ENCODE data around the gene LMO3.

LMO3 gene

DNA sequence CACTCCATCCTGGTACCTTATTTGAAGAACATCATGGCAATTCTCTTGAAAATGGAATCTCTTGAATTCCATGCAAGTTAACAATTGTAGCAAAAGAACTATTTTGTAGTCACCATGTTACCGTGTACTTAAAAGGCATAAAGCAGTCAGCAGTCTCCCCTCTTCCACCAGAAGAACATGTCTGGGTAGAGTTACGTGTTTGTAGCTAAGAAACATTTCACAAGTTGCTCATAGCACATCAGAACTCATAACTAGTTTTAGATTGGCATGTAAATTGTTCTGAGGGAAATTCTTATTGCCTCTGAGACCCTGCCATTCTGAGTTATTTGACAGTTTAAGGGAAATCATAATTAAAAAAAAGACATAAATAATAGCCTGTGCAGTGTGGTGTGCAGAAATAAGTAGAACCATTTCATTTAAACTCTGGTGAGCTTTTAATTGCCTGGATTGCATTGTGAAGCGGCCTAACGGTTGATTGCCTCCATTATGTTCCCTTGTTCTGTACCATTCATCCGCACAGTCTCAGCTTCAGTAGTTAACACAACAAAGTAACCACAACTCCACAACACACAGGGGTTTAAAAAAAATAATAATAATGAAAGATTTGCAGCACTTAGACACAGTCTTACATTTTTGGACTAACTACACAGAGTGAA, 2.6 kb downstream of the LMO3 start:
- no peak for DNase-seq (ENCODE audit: low read depth, low spot score)
- no peak overlapping the region for H3K4me3 ChIP-seq (ENCODE audit: low read depth, low read length)
- in situ Hi-C loops (cut with HindIII; ENCODE audit: low sequenced_read_pairs), result no loop called here
- TF ChIP-seq, protein P1, sequence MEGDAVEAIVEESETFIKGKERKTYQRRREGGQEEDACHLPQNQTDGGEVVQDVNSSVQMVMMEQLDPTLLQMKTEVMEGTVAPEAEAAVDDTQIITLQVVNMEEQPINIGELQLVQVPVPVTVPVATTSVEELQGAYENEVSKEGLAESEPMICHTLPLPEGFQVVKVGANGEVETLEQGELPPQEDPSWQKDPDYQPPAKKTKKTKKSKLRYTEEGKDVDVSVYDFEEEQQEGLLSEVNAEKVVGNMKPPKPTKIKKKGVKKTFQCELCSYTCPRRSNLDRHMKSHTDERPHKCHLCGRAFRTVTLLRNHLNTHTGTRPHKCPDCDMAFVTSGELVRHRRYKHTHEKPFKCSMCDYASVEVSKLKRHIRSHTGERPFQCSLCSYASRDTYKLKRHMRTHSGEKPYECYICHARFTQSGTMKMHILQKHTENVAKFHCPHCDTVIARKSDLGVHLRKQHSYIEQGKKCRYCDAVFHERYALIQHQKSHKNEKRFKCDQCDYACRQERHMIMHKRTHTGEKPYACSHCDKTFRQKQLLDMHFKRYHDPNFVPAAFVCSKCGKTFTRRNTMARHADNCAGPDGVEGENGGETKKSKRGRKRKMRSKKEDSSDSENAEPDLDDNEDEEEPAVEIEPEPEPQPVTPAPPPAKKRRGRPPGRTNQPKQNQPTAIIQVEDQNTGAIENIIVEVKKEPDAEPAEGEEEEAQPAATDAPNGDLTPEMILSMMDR (IDR thresholded peaks at IDR 0.05; ENCODE audit: low read depth, low read length), result no peak

DNA sequence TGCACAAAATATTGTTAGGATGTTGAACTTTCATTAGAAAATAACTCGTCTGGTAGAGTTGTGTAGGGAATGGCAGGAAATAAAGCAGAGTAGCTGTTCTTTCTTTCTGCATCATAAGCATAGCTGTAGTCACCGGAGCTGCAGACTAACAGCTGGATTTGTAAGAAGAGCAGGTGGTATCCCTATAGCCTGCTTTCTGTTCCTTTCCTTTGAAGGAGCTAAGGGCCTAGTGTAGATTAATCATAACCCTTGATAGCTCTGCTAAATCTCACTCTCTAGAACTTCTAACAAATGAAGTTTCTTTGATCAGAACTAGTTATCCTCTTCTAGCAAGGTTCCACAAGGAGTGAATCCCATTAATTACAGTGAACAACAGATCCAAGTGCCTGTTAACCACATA, 3.5 kb downstream of the LMO3 start:
- no peak overlapping the region for H3K4me3 ChIP-seq (ENCODE audit: low read depth, low read length)
- TF ChIP-seq, protein P1 (IDR thresholded peaks at IDR 0.05; ENCODE audit: low read depth, low read length), result no peak
- no peak for DNase-seq (ENCODE audit: low read depth, low spot score)
- in situ Hi-C loops (cut with HindIII; ENCODE audit: low sequenced_read_pairs), result no loop called here

DNA sequence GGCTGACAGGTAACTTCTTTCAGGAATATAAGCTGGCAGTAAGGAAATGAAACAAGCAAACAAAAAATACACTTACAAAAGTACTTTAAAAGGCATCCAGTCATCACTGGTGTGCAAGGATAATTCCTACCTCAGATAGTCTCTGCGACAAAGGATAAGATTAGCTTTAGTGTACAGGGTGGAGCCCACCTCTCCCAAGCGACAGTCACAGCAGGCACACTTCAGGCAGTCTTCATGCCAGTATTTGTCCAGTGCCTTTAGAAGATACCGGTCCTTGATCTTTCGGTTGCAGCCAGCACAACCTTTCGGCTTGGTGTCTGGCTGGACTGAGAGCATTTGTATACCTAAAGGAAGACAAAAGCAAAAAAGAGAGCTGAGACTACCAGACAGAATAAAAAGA, 5.4 kb downstream of the LMO3 start:
- TF ChIP-seq, protein P1 (IDR thresholded peaks at IDR 0.05; ENCODE audit: low read depth, low read length), result no peak
- in situ Hi-C loops (cut with HindIII; ENCODE audit: low sequenced_read_pairs), result no loop called here
- H3K4me3 ChIP-seq (ENCODE audit: low read depth, low read length), result no peak overlapping the region
- no peak for DNase-seq (ENCODE audit: low read depth, low spot score)

DNA sequence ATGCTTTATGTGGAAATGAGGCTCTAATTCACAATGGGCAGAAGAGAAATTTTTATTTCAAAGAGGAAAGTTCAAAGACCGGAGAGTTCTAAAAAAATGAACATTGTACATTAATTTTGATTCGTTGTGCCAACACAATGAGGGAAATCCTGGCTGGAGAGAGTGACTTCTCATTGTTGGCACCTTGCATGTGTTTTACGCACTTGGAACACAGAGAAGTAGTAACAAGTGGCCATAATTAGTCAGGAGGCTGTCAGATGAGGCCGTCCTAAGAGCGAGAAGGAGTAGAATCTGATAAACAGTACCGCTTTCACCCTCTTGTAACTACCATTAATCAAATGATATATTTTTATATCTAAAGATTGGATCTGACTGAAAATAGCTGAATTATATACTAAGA, 6.9 kb downstream of the LMO3 start:
- TF ChIP-seq, protein P1 (IDR thresholded peaks at IDR 0.05; ENCODE audit: low read depth, low read length), result no peak
- in situ Hi-C loops (cut with HindIII; ENCODE audit: low sequenced_read_pairs), result no loop called here
- H3K4me3 ChIP-seq (ENCODE audit: low read depth, low read length), result no peak overlapping the region
- DNase-seq (ENCODE audit: low read depth, low spot score), result no peak

DNA sequence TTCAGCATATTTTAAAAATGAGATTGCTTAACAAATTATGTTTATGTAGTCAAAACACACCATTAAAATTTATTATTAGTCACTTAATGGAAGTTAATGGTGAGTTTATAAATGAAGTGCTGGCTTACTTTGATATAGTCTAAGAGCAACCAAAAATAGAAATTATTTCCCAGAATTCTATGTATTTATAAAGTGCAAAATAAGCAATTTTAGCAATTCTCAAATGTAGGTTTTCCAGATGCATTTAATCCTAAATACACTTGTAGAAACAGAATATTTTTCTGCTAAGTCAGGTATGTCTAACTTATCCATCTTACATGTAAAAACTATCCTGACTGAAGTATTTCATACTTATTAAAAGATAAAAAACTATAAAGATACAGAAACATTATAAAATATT, 11.2 kb downstream of the LMO3 start:
- in situ Hi-C loops (cut with HindIII; ENCODE audit: low sequenced_read_pairs), result no loop called here
- H3K4me3 ChIP-seq (ENCODE audit: low read depth, low read length), result no peak overlapping the region
- TF ChIP-seq, protein P1 (IDR thresholded peaks at IDR 0.05; ENCODE audit: low read depth, low read length), result no peak
- DNase-seq (ENCODE audit: low read depth, low spot score), result no peak

DNA sequence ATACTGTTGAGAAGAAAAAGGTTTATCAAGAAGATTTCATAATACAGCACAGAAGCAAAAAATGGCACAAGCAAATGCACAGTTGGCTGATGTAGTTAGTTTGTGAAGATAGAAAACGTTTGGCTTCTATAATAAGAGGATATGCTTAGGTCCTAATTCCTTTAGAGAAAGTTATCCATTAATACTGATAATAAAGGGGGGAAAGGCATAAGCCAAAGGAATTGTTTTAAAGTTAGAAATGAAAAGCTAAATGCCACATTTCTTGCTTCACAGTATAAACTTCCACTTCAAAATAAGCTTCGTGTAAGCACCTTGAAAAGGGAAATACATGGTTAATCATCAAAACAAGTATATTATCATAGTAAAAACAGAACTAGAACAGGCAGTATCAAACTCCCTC, 12.4 kb downstream of the LMO3 start:
- no peak overlapping the region for H3K4me3 ChIP-seq (ENCODE audit: low read depth, low read length)
- TF ChIP-seq, protein P1 (IDR thresholded peaks at IDR 0.05; ENCODE audit: low read depth, low read length), result no peak
- in situ Hi-C loops (cut with HindIII; ENCODE audit: low sequenced_read_pairs), result no loop called here
- DNase-seq (ENCODE audit: low read depth, low spot score), result no peak

All from astrocyte of the spinal cord (primary cell).